Activated naive CD4-positive, alpha-beta T cell treated with Interleukin-2 at 50 U/mL for 16 hours (primary cell): ENCODE results near the gene UBL4A.
"Not testable (repeated sequence)": the region's sequence is repeated elsewhere in the genome, so short reads cannot be mapped to it uniquely, and the experiment has no call there.

Experiments used
- DNase-seq: peaks from one replicate; pipeline ENCODE4 v3.0.0-alpha.2; 2020

Gene UBL4A

DNA sequence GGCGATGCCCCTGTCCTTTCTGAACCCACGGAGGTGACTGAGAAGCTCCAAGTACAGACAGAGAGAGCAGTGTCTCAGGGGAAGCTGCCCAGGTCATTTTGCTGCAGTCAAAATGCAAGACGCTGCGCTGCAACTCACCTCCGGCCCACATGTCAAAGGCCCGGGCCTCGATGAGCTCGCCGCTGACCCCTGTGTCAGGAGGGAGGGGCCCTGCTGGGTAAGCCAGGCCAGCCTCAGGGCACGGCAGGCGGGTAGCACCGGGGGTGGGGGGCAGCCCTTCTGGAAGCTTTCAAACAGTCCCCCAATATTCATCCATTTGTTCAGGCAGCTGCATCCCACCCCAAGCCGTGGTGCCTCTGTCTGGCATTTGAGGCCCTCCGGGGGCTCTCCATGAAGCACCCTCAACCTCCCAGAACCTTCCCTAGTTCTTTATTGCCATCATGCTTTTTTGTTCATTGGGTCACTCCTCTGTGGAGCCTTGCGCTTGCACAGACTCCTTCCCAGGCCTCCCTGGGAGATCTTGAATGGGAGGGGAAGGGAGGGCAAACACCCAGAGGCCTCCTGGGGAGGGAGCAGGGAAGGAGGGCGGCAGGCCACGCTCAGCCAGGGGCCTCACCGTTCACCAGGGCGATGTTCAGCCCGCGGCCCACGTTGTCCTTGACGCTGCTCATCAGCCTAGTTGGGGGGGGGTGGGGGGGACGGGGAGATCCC, 21.4 kb upstream of the UBL4A start:
- DNase-seq = no peak

DNA sequence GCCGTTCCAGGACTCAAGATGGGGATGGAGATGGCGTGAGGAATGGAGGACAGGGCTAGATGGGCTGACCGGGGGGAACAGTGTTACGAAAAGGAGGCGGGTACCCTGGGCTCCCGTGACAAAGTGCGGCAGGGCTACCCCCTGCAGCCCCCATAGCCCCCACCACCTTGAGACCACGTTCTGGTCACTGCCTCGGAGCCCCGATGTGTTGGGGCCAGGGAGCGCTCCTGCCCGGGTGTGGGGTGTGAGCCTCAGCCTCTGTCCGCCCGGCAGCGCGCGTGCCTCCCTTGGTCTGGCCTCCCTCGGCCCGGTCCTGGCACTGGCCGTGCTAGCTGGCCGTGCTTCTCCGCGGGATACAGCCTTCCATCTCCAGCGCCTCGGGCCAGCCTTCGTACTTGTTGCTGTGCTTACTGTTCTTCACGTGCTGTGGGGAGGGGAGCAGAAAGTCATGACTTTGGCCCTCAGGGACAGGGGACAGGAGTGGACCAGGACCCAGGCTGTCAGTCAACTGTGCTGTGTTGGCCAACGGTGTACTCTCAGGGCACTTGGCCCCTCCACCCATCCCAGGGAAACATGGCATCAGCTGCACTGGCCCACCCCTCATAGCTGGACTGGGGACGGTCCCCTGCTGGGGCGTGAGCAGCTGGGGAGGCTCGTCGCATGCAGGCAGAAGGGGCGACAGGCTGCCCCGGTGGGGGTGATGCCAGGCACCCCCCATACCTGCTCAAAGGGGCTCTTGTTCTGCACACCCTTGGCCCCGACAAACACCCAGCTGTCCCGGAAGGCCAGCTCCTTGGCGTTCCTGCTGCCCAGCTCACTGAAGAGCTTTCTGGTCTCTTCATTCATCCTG, 20.3 kb upstream of the UBL4A start:
- no peak for DNase-seq

DNA sequence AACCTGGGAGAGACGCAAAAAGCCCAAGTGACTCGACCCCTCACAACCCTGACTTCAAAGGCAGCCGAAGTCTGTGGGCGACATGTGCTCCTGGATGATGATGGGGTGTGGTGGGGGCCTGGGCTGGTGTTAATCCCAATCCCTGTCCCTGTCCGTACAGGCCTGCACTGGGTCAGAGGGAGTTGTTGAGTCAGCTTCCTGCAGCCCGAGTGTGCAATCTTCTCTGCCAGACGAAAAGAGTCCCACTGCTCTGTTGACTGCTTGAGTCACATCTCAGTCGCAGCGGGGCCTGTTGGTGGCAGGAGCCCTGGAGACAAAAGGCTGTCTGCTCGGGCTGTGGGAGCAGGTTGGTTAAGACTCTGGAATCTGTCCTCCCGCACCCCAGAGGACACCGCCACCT, 19.3 kb upstream of the UBL4A start:
- no peak for DNase-seq

DNA sequence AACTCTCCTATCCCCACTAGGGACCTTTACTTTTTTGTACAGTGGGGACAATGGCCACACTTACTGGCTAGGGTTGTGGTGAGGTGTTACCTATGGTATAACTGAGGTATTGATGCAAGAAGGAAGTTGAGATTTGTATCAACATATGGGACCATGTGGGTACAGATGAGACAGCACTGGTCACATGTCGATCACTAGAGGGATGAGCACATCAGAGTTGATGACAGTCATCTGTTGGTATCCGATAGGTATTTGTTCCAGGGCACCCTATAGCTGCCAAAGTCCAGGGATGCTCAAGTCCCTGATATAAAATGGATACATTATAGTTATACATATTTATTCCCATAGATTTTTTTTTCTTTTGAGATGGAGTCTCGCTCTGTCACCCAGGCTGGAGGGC, 16.6 kb upstream of the UBL4A start:
- no peak for DNase-seq

DNA sequence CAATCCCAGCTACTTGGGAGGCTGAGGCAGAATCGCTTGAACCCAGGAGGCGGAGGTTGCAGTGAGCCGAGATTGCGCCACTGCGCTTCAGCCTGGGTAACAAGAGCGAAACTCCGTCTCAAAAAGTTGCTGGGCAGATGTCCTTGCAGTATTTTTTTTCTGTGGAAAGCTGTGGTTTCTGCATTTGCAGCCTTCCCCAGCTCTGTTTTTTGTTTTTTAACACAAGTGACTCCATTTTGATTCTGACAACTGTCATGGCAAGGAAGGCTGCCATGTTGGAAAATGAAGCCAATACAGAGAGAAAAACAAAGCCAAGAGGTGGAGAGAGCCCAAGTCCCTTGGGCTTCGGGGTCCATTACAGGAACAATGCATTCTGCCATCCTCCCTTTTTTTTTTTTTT, 15.7 kb upstream of the UBL4A start:
- DNase-seq = no peak

DNA sequence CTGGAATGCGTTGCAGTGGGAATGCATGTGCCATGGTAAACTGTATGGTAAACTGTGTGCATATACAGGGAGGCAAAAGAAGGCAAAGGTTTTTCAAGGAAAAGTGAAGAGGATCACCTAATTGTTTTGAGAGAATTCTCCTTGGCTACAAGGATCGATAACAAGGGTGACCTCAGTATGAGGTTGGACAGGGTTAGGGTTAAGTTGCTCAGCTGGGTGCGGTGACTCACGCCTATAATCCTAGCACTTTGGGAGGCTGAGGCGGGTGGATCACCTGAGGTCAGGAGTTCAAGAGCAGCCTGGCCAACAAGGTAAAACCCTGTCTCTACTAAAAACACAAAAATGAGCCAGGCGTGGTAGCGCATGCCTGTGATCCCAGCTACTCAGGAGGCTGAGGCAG, 15.0 kb upstream of the UBL4A start:
- not testable (repeated sequence) for DNase-seq

DNA sequence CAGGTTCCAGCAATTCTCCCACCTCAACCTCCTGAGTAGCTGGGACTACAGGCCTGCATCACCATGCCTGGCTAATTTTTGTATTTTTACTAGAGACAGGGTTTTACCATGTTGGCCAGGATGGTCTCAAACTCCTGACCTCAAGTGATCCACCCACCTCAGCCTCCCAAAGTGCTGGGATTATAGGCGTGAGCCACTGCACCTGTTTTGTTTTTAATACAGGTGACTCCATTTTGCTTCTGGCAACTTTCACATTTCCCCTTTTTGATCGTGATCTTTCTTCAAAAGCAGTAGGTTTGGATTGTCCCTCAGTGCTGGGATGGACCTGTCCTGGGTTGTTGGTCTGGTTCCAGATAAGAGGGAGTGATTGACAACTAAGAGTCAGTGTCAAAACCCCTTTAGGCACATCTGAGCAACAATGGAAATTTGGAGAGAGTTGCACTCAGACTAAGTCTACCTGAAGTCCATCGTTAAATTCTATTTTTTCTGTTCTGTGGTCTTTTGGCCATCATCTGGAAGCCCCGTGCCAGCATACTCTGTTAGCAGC, 10.2 kb upstream of the UBL4A start:
- not testable (repeated sequence) for DNase-seq

DNA sequence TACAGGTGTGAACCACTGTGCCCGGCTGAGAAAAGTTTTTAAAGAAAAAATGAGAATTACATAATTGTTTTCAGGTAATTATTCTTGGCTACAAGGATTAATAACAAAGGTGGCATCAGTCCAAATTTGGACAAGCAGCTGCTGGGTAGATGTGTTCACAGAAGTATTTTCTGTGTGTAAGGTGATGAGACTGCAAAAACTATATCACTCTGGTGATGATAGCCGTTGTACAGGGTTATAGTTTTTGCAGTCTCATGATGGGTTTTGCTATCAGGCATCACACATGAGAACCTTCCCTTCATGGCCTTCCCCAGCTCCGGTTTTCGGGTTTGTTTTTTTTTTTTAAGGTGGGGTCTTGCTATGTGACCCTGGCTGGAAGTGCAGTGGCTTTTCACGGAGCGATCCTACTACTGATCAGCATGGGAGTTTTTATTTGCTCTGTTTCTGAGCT, 9.1 kb upstream of the UBL4A start:
- DNase-seq = no peak

DNA sequence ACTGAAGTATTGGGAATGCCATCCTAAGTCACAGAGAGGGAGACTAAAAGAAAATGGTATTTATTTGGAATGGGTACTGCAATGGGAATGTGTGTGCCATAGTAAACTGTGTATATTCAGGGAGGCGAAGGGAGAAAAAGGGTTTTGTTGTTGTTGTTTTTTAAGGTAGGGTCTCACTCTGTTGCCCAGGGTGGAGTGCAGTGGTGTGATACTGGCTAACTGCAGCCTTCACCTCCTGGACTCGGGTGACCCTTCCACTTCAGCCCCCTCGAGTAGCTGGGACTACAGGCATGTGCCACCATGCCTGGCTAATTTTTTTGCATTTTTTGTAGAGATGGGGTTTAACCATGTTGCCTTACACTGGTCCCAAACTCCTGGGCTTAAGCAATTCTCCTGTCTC, 8.3 kb upstream of the UBL4A start:
- no peak for DNase-seq

DNA sequence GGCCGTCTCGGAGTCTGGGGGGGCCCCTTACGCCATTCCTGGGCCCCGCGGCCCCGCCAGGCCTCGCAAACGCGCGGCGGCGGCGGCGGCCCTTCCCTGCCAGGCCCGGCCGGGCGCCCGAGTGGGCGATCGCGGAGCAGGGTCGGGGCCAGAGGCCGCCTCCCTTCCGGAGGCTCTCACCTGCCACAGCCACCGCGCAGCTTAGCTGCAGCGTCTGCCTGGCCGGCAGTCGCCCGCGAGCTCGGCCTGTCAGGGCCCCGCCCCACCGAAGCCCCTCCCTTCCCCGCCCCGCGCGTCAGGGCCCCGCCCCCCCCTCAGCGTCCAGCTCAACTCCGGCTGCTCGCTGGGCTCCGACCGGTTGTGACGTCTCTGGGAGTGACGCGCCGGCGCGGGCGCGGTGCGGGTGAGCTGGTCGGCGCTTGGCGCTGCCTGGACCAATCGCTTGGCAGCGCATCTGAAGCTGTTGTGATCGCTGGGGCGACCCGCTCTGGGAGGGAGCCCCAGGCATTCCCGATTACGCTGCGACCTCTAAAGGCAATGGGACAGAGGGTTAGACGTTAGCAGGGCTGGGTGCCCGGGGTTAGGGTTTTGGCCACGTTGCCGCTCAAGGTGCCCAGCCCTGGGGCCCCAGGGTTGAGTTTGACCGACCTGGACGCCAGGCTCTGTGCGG, 4.1 kb upstream of the UBL4A start, which contains the start of gene SLC10A3:
Gene SLC10A3, minus strand, starts transcription at position 216 of the 670 bp plus-strand sequence. CDS start 1,689 bp downstream, outside the sequence.
- peak; percentile 90 for DNase-seq

DNA sequence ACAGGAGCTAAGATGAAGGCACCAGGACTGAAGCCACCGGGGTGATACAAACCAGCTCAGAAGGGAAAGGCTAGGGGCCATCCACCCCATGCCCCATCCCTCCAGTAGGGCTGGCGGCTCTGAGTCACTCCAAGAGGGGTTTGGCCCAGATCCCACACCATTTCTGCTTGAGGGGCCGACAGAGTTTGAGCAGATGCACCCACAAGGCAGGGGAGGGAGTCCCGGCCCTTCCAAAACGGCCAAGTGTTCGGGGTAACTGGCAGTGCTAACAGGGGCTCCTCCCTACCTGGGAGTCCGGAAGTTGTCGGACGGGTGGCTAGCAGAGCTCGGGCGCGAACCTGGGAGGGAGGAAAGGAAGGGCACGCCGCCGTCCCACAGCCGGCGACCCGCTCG, 3.6 kb upstream of the UBL4A start:
- peak; percentile 15 for DNase-seq

DNA sequence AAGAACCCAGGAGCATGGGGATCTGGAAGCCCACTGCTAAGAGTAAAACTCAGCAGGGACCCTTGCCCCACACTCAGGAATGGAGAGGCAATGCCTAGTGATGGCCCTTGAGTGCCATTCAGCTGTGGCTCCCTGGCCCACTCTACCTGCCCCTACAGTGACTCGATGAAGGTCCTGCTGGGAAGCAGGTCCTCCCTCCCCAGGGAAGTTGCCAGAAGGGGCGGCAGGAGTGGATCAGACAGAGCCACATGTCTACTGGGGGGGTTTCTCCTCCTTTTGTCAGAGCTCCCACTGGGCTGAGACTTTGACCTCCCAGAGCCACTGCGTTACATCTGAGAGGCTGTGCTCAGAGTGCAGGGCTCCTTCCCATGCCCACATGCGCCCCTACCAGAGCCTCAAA, 2.8 kb upstream of the UBL4A start:
- no peak for DNase-seq

DNA sequence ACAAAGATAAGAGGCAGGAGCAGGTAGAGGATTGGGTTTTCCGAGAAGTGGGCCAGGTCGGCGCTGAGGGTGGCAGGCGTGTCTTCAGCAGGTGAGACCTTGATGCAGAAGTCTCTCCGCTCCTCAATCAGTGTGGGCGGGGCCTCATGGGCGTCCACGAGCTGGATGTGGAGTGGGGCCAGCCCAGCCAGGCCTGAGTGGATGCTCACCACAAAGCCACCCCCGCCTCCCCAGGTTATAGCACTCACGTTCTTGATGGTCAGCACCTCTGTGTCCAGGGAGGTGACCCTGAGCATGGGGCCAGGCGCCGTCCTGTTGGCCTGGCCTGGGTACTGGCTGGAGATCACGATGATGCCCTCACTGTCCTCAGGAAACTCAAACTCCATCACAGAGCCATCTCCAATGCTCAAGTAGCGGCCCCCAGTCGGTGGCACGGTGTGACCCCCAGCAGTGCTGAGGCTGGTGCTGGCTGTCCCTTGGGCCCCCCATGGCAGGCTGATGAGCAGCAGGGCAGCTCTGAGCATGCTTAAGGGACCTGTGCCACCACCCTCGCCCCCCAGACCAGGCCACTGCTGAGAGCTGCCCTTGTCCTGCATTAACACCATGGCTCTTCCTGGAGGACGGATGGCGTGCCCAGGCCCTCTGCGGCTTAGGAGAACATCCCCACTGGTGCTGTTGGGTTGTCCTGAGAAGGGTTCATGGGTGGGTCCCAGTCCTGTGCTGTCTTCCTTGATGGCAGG, 2.1 kb upstream of the UBL4A start:
- DNase-seq = no peak

DNA sequence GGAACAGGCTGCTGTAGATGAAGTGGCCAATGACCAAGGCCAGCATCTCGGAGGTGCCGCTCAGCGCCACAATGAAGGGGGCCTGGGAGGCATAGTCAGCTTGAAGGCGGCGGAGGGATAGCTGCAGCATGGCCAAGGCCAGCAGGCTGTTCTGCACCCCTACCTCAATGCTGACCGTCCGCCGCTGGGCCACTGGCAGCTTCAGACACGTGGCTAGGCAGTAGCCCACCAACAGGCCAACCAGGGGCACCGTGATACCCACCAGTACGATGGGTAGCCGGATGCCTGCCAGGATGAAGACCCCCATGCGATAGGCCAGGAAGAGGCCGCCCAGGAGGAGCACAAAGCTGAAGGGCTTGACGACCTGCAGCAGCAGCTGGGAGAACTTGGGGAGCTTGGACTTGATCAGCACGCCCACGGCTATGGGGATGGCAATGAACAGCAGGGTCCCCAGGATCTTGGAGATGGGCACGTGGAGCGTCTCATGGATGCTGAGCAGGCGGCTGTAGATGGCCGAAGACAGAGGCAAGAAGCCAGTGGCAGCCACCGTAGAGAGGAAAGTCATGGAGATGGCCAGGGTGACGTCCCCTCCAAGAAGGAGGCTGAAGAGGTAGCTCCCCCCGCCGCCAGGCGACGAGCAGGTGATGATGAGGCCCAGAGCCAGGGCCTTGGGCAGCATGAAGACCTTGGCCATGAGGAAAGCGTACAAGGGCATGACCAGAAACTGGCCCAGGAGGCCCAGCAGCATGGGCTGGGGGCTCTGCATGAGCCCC, 1.3 kb upstream of the UBL4A start:
- DNase-seq = no peak

DNA sequence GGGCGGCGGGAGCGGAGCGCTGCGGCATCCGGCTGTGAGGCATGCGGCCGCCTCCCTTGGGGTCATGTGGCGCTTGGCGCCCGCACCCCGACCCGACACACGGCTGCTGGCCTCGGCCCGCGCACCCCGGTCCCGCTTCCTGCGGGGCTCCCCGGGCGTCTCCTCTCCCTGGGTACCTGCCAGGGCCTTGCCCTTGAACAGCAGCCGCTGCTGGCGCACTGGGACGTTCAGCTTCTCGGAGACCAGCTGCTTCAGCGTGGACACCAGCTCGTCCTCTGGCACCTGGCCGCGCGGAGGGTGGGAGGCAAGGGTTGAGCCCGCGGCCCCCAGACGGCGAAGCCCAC, 391 bp downstream of the UBL4A start:
- peak; percentile 29 for DNase-seq

DNA sequence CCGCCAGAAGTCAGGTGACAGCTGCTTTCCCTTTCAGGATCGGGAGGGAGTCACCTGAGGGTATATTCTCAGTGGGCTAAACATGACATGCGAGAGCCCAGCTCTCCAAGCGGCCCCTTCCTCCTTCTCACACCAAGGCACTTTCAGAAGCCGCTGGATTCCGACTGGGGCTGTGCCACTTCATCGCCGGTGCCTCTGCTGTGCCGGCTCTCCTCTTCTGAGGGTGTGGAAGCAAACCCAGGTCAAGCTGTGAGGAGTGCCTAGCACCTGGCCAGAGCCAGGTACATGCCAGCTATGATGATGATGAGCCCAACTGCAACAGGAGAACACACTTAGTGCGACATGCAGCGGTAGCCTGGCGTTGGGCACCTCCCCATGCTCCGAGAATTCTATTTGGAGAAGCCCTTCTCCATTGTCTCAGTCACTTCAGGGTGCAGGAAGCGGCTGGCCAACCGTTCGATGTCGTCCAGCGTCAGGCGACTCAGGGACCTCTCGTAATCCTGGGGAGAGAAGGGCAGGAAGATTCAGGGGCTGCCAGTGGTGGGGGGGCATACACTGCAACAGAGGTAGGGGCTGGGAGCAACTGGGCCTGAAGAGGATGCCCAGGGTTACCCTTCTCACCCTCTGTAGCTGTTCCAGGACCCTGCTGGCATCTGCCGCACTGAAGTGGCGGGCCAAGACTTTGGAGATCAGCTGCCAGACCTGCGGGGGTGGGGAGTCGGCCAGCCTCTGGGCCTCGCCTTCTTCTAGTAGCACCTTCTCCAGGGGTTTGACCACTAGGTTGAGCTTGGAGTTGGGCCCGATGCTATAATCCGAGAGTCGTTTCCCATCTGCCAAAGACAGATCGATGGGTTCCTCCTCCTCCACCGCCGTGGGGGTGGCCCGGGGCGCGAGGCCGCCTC, 1.0 kb downstream of the UBL4A start:
- no peak for DNase-seq

DNA sequence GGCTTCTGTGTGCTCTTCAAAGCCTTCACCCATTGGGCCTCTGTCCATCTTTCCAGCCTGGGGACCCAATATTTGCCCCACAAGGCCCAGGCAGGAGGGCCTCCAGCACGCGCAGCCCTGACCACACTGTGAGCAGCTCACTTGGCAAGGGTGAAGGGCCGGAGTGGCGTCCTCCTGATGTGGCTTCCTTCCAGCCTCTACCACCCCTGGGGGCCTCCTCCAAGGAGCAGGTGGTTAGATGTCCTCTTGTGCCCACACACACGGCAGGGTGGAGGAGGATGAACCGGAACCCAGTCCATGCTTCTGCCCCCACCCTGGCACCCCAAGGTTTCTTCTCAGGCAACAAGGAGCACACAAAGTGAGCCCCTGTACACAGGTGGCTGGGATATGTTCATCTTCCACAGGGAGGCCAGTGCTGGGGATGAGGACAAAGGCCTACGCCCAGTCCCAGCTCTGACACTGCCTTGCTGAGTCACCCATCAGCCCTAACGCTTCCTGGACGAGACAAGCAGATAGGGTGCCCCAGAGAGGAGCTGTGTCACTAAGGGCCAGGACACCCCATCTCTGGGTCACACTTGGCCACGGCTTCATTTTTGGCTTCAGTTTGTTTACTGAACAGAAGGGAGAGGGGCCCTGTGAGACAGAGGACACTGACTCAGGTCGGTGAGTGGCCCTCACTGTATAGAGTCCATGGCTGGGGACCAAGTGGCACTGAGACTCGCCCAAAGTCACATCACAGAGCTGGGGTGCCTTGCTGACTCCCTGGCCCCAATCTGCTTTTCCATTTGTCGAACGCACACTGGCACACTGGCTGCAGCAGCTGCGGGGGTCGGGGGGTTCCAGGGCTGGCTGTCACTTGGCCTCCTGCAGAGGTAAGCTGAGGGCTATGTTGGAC, 1.9 kb downstream of the UBL4A start:
- no peak for DNase-seq

DNA sequence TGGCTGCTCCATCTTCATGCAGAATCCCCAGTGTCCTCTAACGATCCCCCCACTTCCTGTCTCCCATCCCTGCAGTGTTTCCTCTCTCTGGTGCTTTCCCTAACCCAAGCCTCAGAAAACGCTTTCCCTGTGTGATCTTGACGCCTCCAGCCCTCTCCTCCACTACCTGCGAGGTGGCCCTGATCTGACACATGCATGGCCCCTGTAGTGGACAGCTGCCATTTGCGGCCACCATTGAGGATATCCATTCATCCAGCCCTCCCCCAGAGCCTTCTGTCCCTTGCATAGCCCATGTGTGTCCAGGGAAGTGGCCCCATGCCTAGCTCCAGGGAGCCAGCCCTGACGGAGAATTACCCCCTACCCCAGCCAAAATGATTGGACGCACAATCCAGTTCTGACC, 3.1 kb downstream of the UBL4A start:
- no peak for DNase-seq

DNA sequence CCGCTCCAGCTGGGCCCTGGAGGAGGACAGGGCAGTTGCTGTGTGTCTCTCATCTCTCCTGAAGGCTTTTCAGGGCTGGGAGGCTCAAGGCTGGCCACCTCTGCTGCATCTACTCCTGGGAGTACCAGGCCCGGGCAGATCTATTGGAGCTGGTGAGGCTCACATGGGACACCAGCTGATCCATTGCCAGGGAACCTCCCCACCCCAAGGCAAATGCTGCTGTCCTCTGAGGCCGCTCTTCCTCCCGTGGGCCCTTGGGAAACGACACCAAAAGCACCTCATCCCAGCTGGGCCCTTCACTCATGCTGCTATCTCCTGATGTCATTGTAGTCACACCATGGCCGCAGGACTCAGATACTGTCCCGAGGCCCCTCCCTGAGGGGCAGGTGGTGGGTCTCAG, 3.6 kb downstream of the UBL4A start:
- DNase-seq = no peak
